Keratinocyte (primary cell): ENCODE measurements around the gene DSCAM. TPM values are rescaled to one million over a fixed set of nuclear protein-coding genes. Genes with fewer than 3 reads are reported as not detected.

Experiments
- DNase-seq: peaks from one replicate; pipeline ENCODE4 v3.0.0-alpha.2; 2011; ENCODE audit warnings: low read depth, missing footprints, low spot score
- FAIRE-seq: peaks from 2 replicates; lab custom pipeline; 2011; peaks lifted over from hg19 to GRCh38; lab: Jason Lieb, UNC
- H2AFZ ChIP-seq: 2 replicates; pipeline ENCODE4 v1.6.0; 2012; ENCODE audit warnings: low read length, control low read depth, inconsistent platforms; ENCODE audit not compliant: control insufficient read depth
- H3K27ac ChIP-seq: 2 replicates; pipeline ENCODE4 v1.5.1; 2011; ENCODE audit warnings: low read length; ENCODE audit not compliant: control insufficient read depth, insufficient read depth
- H3K27me3 ChIP-seq: 3 replicates; pipeline ENCODE4 v1.6.0; 2011; ENCODE audit warnings: low read length; ENCODE audit not compliant: control insufficient read depth, insufficient read depth; ENCODE audit errors: extremely low read depth
- H3K36me3 ChIP-seq, 2 experiments: 2 replicates in 1 of 2; 3 replicates in 1 of 2; pipeline ENCODE4 v1.5.1; 2011; ENCODE audit warnings: low read length in 2 of 2, mild to moderate bottlenecking in 1 of 2; ENCODE audit not compliant: control insufficient read depth in 2 of 2, insufficient read depth in 2 of 2; ENCODE audit errors: extremely low read depth in 1 of 2
- H3K4me1 ChIP-seq: 3 replicates; pipeline ENCODE4 v1.5.1; 2011; ENCODE audit warnings: low read length; ENCODE audit not compliant: control insufficient read depth, insufficient read depth; ENCODE audit errors: extremely low read depth
- H3K4me2 ChIP-seq: 3 replicates; pipeline ENCODE4 v1.6.0; 2011; ENCODE audit warnings: low read depth, low read length; ENCODE audit not compliant: control insufficient read depth, insufficient read depth; ENCODE audit errors: extremely low read depth
- H3K4me3 ChIP-seq, 3 experiments: fragments of 200-600 bp in 1 of 3; sonication (generic) in 1 of 3; 2 replicates in 2 of 3; 3 replicates in 1 of 3; pipeline ENCODE4 v1.5.1; 2011 to 2016; ENCODE audit warnings: low read length in 3 of 3, mild to moderate bottlenecking in 3 of 3, control low read depth in 2 of 3, inconsistent platforms in 1 of 3, low read depth in 1 of 3, mixed read lengths in 1 of 3, mixed run types in 1 of 3, moderate library complexity in 1 of 3; ENCODE audit not compliant: control insufficient read depth in 2 of 3, insufficient read depth in 2 of 3; ENCODE audit errors: extremely low read depth in 1 of 3
- H3K79me2 ChIP-seq: 2 replicates; pipeline ENCODE4 v1.6.0; 2012; ENCODE audit warnings: low read length; ENCODE audit not compliant: control insufficient read depth, insufficient read depth
- H3K9ac ChIP-seq: 3 replicates; pipeline ENCODE4 v1.6.0; 2011; ENCODE audit warnings: low read length; ENCODE audit not compliant: control insufficient read depth, insufficient read depth; ENCODE audit errors: extremely low read depth
- H3K9me1 ChIP-seq: 3 replicates; pipeline ENCODE4 v1.6.0; 2011; ENCODE audit warnings: low read length; ENCODE audit not compliant: control insufficient read depth, insufficient read depth; ENCODE audit errors: extremely low read depth
- H3K9me3 ChIP-seq: 2 replicates; pipeline ENCODE4 v1.5.1; 2012; ENCODE audit warnings: low read depth, low read length; ENCODE audit not compliant: control insufficient read depth
- H4K20me1 ChIP-seq: 3 replicates; pipeline ENCODE4 v1.6.0; 2011; ENCODE audit warnings: low read length; ENCODE audit not compliant: control insufficient read depth, insufficient read depth; ENCODE audit errors: extremely low read depth
- EZH2 ChIP-seq: IDR thresholded peaks from one replicate; pipeline ENCODE4 v1.6.1; 2012; ENCODE audit warnings: inconsistent platforms, mild to moderate bottlenecking, low read length, moderate library complexity
- dilution Hi-C: fragments of 300-500 bp; cut with MboI; formaldehyde crosslinking; loops from one replicate; pipeline ENCODE4 v1.7.0; 2020; ENCODE audit warnings: low sequenced_read_pairs; ENCODE audit not compliant: extremely low pct_ligation_motif_present
- polyA plus RNA-seq, 5 experiments: library from polyadenylated mRNA; depleted of rRNA in 3 of 5; stranded (reverse) in 3 of 5; stranded (forward) in 1 of 5; unstranded in 1 of 5; fragments of >200 nt; gene quantifications; 1 replicate in 1 of 5; 2 replicates in 3 of 5; 3 replicates in 1 of 5; pipeline versions ENCODE4 v1.2.1 to v1.2.3, GENCODE V29; 2011 to 2012; ENCODE audit warnings: missing spikeins in 2 of 5, low read depth in 1 of 5, low replicate concordance in 1 of 5
- TF ChIP-seq, protein P1 (sequence below), 3 experiments: IDR thresholded peaks in 1 of 3; conservative IDR thresholded peaks in 1 of 3; optimal IDR thresholded peaks in 1 of 3; 2 replicates in 2 of 3; 3 replicates in 1 of 3; pipeline versions ENCODE3 to v1.5.1; 2011; ENCODE audit warnings: low read length in 3 of 3, mild to moderate bottlenecking in 3 of 3, moderate library complexity in 2 of 3, control low read depth in 1 of 3, inconsistent platforms in 1 of 3; ENCODE audit not compliant: insufficient read depth in 2 of 3; ENCODE audit errors: extremely low read depth in 1 of 3

Gene DSCAM
- polyA plus RNA-seq, 1 donor (not counting 4 experiments of a cell fraction or from before 2014, with no cell fraction given): 2.1 TPM

DNA sequence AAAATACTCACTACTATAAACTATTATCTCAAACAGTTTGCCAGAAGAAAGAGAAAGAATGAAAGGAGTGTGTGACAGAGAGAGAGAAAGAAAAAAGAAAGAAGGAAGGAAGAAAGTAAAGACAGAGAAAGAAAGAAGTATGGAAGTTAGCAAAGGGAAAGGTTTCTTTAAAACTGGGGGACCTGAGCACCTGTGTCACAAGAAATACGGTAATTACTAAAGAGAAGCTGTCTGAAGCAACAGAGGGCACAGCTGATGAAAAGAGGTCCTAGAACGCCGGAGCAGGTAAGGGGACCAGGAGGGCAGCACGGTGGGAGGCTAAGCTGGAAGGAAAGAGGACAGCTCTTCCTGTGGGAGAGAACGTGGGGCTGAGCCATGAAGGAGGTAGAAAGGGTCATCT, 163.6 kb downstream of the DSCAM start:
- Histone ChIP-seq H3K4me3 (no peak overlapping the region), H3K9me1 (no peaks in the 10 kb centered on the region), H3K4me2 (no peak overlapping the region), H3K9ac (no peak overlapping the region), H3K27ac (no peak overlapping the region), H4K20me1 (no peaks in the 10 kb centered on the region), H2AFZ (no peak overlapping the region), H3K27me3 (no peaks in the 10 kb centered on the region), H3K79me2 (no peaks in the 10 kb centered on the region), H3K9me3 (no peaks in the 10 kb centered on the region), H3K4me1 (peaks cover 6% of the 10 kb centered on the region), H3K36me3 (no peaks in the 10 kb centered on the region)
- FAIRE-seq: no peak
- no peak for DNase-seq
- dilution Hi-C loops: no loop called here
- TF ChIP-seq, protein P1, sequence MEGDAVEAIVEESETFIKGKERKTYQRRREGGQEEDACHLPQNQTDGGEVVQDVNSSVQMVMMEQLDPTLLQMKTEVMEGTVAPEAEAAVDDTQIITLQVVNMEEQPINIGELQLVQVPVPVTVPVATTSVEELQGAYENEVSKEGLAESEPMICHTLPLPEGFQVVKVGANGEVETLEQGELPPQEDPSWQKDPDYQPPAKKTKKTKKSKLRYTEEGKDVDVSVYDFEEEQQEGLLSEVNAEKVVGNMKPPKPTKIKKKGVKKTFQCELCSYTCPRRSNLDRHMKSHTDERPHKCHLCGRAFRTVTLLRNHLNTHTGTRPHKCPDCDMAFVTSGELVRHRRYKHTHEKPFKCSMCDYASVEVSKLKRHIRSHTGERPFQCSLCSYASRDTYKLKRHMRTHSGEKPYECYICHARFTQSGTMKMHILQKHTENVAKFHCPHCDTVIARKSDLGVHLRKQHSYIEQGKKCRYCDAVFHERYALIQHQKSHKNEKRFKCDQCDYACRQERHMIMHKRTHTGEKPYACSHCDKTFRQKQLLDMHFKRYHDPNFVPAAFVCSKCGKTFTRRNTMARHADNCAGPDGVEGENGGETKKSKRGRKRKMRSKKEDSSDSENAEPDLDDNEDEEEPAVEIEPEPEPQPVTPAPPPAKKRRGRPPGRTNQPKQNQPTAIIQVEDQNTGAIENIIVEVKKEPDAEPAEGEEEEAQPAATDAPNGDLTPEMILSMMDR (optimal IDR thresholded peaks at IDR 0.05 in 1 of 3, IDR thresholded peaks at IDR 0.05 in 1 of 3, conservative IDR thresholded peaks at IDR 0.05 in 1 of 3; ENCODE audit: extremely low read depth in 1 of 3, insufficient read depth in 2 of 3, low read length in 3 of 3): no peak
- no peak for TF ChIP-seq EZH2

DNA sequence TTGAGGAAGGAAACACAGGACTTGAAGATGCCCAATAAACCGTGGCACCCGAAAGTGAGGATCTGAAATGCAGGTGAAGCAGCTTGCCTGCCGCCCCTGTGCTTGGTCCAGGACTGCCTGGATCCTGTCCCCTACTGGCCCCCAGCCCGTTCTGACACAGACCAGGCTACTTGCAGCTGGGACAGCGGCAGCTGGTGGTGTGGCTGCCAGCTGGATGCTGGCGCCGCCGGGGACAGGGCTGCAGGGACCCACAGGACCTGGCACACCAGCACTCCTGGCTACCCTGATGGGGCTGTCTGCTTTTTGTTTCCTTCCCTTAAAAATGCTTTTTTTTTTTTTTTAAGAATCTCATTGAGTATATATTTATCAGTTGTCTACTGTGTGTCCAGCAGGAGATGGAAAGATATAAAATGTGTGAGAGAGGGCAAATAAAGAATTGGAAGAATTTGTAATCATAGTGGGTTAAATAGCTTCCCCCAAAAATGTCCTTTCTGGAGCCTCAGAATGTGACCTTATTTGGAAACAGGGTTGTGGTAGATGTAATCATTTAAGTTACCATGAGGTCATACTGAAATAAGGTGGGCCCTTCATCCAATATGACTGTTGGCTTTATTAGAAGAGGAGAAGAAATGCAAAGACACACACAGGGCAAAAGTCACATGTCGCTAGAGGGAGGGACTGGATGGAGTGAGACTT, 165.6 kb downstream of the DSCAM start:
- H3K9ac ChIP-seq: no peak overlapping the region
- H4K20me1 ChIP-seq: no peaks in the 10 kb centered on the region
- no peak overlapping the region for H3K27ac ChIP-seq
- no peak overlapping the region for H2AFZ ChIP-seq
- dilution Hi-C loops: no loop called here
- H3K4me2 ChIP-seq: no peak overlapping the region
- no peak for FAIRE-seq
- TF ChIP-seq, protein P1 (optimal IDR thresholded peaks at IDR 0.05 in 1 of 3, IDR thresholded peaks at IDR 0.05 in 1 of 3, conservative IDR thresholded peaks at IDR 0.05 in 1 of 3; ENCODE audit: extremely low read depth in 1 of 3, insufficient read depth in 2 of 3, low read length in 3 of 3): no peak
- TF ChIP-seq EZH2: no peak
- no peaks in the 10 kb centered on the region for H3K36me3 ChIP-seq
- no peak for DNase-seq
- H3K27me3 ChIP-seq: no peaks in the 10 kb centered on the region
- H3K4me1 ChIP-seq: peaks cover 9% of the 10 kb centered on the region
- peaks cover 2% of the 10 kb centered on the region for H3K79me2 ChIP-seq
- no peaks in the 10 kb centered on the region for H3K9me1 ChIP-seq
- no peaks in the 10 kb centered on the region for H3K9me3 ChIP-seq
- no peak overlapping the region for H3K4me3 ChIP-seq
